Colonic mucosa (tissue), 4 donors: Measurements from ENCODE around the gene NUP62. TPM values are rescaled to one million over a fixed set of nuclear protein-coding genes. Genes with fewer than 3 reads are reported as not detected.

Experiments
- DNase-seq: peaks from one replicate; pipeline ENCODE4 v3.0.0-alpha.2; 2020
- H3K27ac ChIP-seq: fragments of 200-600 bp; one replicate; pipeline ENCODE4 v1.8.0; 2021
- H3K27me3 ChIP-seq: fragments of 200-600 bp; one replicate; pipeline ENCODE4 v1.8.0; 2021
- H3K36me3 ChIP-seq: fragments of 200-600 bp; one replicate; pipeline ENCODE4 v1.8.0; 2021
- H3K4me1 ChIP-seq: fragments of 200-600 bp; one replicate; pipeline ENCODE4 v1.8.0; 2021; ENCODE audit warnings: mild to moderate bottlenecking
- H3K4me3 ChIP-seq: fragments of 200-600 bp; one replicate; pipeline ENCODE4 v1.8.0; 2021
- H3K9ac ChIP-seq, 2 donors: one replicate each; pipeline ENCODE4 v1.7.0; 2013; ENCODE audit warnings: control low read depth in 2 of 2, low read depth in 2 of 2, low read length in 2 of 2
- H3K9me3 ChIP-seq: fragments of 200-600 bp; one replicate; pipeline ENCODE4 v1.8.0; 2021
- CTCF ChIP-seq: fragments of 200-600 bp; IDR thresholded peaks from one replicate; pipeline ENCODE4 v1.8.0; 2022; ENCODE audit warnings: antibody characterized with exemption, mild to moderate bottlenecking
- intact Hi-C: fragments of 100-400 bp; cut with DNase I; formaldehyde crosslinking; loops from one replicate; pipeline ENCODE4 v1.14.1; 2022
- total RNA-seq, 2 donors: library from RNA; stranded (reverse); fragmentation: NEBNext Ultra II Directional in 1 of 2; extraction: Animal tissue kit (Norgen Biotek cat#: 25700) in 1 of 2; gene quantifications; one replicate each; pipeline ENCODE4 v1.2.1, GENCODE V29; 2021
- donor health status: healthy.
- donor health status: DM: no; HTN: no; CAD: no.
- donor health status: DM: no; HTN: no; CAD: no.

Gene NUP62
- total RNA-seq, 2 donors from 2014 or later: 34.8 to 59.8 TPM

GRCh38 chr19:49931293-49932040 lies 2.2 kb upstream of the NUP62 start:
- intact Hi-C loops: no loop called here

GRCh38 chr19:49930483-49931011 lies 1.2 kb upstream of the NUP62 start:
- peak; percentile 36 for DNase-seq
- H3K4me1 ChIP-seq: peaks cover 7% of the 10 kb centered on the region
- H3K4me3 ChIP-seq: peak overlapping the region; percentile 99
- H3K9ac ChIP-seq: no peak overlapping the region
- H3K36me3 ChIP-seq: no peaks in the 10 kb centered on the region
- H3K27ac ChIP-seq: no peak overlapping the region
- intact Hi-C loops: no loop called here
- H3K27me3 ChIP-seq: no peaks in the 10 kb centered on the region
- no peaks in the 10 kb centered on the region for H3K9me3 ChIP-seq
- TF ChIP-seq CTCF: no peak

More at GRCh38 chr19:49931293-49932040, 2.2 kb upstream of the NUP62 start:
- peaks cover 7% of the 10 kb centered on the region for H3K4me1 ChIP-seq
- H3K9me3 ChIP-seq: no peaks in the 10 kb centered on the region
- H3K27ac ChIP-seq: no peak overlapping the region
- TF ChIP-seq CTCF: no peak
- no peak for DNase-seq
- no peak overlapping the region for H3K4me3 ChIP-seq
- H3K36me3 ChIP-seq: no peaks in the 10 kb centered on the region
- no peak overlapping the region for H3K9ac ChIP-seq
- no peaks in the 10 kb centered on the region for H3K27me3 ChIP-seq

GRCh38 chr19:49929611-49930482 lies 543 bp upstream of the NUP62 start:
- TF ChIP-seq CTCF: no peak
- H3K27me3 ChIP-seq: no peaks in the 10 kb centered on the region
- H3K27ac ChIP-seq: peak overlapping the region; percentile 96
- H3K4me1 ChIP-seq: peaks cover 7% of the 10 kb centered on the region
- peak overlapping the region; percentile 88 to 95 for H3K9ac ChIP-seq
- no peaks in the 10 kb centered on the region for H3K9me3 ChIP-seq
- peaks cover 4% of the 10 kb centered on the region for H3K36me3 ChIP-seq
- peak; percentile 95 for DNase-seq
- H3K4me3 ChIP-seq: peak overlapping the region; percentile 99
- intact Hi-C loops: no loop called here

GRCh38 chr19:49927526-49928264 lies 1.6 kb downstream of the NUP62 start:
- no peak for TF ChIP-seq CTCF
- no peak for DNase-seq
- Histone ChIP-seq H3K4me3 (peak overlapping the region; percentile 99), H3K4me1 (peaks cover 7% of the 10 kb centered on the region), H3K36me3 (peaks cover 8% of the 10 kb centered on the region), H3K27ac (peak overlapping the region; percentile 96), H3K9me3 (no peaks in the 10 kb centered on the region), H3K9ac (no peak overlapping the region), H3K27me3 (no peaks in the 10 kb centered on the region)
- intact Hi-C loops: no loop called here

GRCh38 chr19:49926515-49926914 lies 2.8 kb downstream of the NUP62 start:
- Histone ChIP-seq H3K9ac (no peak overlapping the region), H3K27me3 (no peaks in the 10 kb centered on the region), H3K9me3 (no peaks in the 10 kb centered on the region), H3K4me3 (no peak overlapping the region), H3K36me3 (peaks cover 8% of the 10 kb centered on the region), H3K4me1 (peaks cover 7% of the 10 kb centered on the region), H3K27ac (no peak overlapping the region)
- intact Hi-C loops: no loop called here
- no peak for DNase-seq
- no peak for TF ChIP-seq CTCF
